Thyroid gland (tissue), 4 donors: ENCODE results near the gene SPATS2L. TPM values are rescaled to one million over a fixed set of nuclear protein-coding genes. Genes with fewer than 3 reads are reported as not detected.

ENCODE experiments used
- DNase-seq, 2 donors: peaks; one replicate each; pipeline ENCODE4 v3.0.0-alpha.2; 2019
- H3K27ac ChIP-seq, 3 donors: fragments of 200-600 bp; sonication (generic); 1 replicate in 2 of 3; 2 replicates in 1 of 3; pipeline ENCODE4 v1.5.1; 2016 to 2019; ENCODE audit warnings: mild to moderate bottlenecking in 1 of 3, moderate library complexity in 1 of 3
- H3K27me3 ChIP-seq: fragments of 200-600 bp; sonication (generic); one replicate; pipeline ENCODE4 v1.5.1; 2019
- H3K36me3 ChIP-seq, 2 donors: fragments of 200-600 bp; sonication (generic); one replicate each; pipeline ENCODE4 v1.5.1; 2016 to 2019
- H3K4me1 ChIP-seq, 2 donors: fragments of 200-600 bp; sonication (generic); one replicate each; pipeline ENCODE4 v1.5.1; 2017 to 2019
- H3K4me3 ChIP-seq, 3 donors: fragments of 200-600 bp; sonication (generic); replicated peaks in 1 of 3; 1 replicate in 2 of 3; 2 replicates in 1 of 3; pipeline ENCODE4 v1.5.1; 2016; ENCODE audit warnings: mild to moderate bottlenecking in 1 of 3
- H3K9me3 ChIP-seq: fragments of 200-600 bp; sonication (generic); one replicate; pipeline ENCODE4 v1.5.1; 2017
- POLR2A ChIP-seq, 2 donors: fragments of 450-650 bp; IDR thresholded peaks; one replicate each; pipeline ENCODE4 v1.6.1; 2017; ENCODE audit warnings: antibody characterized with exemption in 2 of 2, mild to moderate bottlenecking in 2 of 2, moderate library complexity in 1 of 2
- WGBS, 2 donors: methylation state at CpG; one replicate each; pipeline ENCODE4 v1.1.5; 2017; 5-methylcytosine and 5-hydroxymethylcytosine counted together
- intact Hi-C: fragments of 100-400 bp; cut with DNase I; formaldehyde crosslinking; loops from one replicate; pipeline ENCODE4 v1.15.1; 2023
- total RNA-seq, 4 donors: library from RNA; depleted of rRNA; stranded (reverse); fragments of >200 nt; gene quantifications; one replicate each; pipeline ENCODE4 v1.2.3, GENCODE V29; 2016
- TF ChIP-seq, protein P1 (sequence below), 6 experiments: fragments of 200-600 bp in 3 of 6; fragments of 450-650 bp in 3 of 6; sonication (generic) in 3 of 6; IDR thresholded peaks; one replicate each; pipeline ENCODE4 v1.5.1; 2016 to 2019; ENCODE audit warnings: antibody characterized with exemption in 6 of 6, mild to moderate bottlenecking in 2 of 6, inconsistent platforms in 1 of 6, moderate library complexity in 1 of 6

The SPATS2L gene
- total RNA-seq, 4 donors from 2014 or later, result 41.7 to 101 (median 73.3) TPM

DNA sequence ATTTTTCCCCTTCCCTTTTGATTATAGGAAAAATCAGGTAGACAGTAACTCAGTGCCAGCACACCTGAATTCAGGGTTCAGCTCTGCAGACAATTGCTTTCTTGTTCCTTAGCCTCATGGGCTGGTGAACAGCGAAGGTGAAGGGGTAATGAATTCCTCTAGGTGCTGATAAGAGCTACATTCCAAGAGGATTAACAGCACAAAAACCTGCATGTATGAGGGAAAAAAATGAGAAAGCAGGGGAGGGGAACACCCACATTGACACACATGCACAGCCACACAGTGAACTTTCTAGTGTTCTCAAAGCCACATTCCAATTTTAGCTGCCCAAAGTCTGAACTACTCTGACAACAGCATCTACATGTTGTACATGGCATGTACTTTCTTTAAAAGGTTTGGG lies 46.1 kb downstream of the SPATS2L start:
- TF ChIP-seq, protein P1, sequence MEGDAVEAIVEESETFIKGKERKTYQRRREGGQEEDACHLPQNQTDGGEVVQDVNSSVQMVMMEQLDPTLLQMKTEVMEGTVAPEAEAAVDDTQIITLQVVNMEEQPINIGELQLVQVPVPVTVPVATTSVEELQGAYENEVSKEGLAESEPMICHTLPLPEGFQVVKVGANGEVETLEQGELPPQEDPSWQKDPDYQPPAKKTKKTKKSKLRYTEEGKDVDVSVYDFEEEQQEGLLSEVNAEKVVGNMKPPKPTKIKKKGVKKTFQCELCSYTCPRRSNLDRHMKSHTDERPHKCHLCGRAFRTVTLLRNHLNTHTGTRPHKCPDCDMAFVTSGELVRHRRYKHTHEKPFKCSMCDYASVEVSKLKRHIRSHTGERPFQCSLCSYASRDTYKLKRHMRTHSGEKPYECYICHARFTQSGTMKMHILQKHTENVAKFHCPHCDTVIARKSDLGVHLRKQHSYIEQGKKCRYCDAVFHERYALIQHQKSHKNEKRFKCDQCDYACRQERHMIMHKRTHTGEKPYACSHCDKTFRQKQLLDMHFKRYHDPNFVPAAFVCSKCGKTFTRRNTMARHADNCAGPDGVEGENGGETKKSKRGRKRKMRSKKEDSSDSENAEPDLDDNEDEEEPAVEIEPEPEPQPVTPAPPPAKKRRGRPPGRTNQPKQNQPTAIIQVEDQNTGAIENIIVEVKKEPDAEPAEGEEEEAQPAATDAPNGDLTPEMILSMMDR (IDR thresholded peaks at IDR 0.05), result no peak
- TF ChIP-seq POLR2A (IDR thresholded peaks at IDR 0.05), result no peak
- peaks cover 16 to 28% of the 10 kb centered on the region in 2 donors for H3K4me1 ChIP-seq
- H3K4me3 ChIP-seq, result no peak overlapping the region
- no peaks in the 10 kb centered on the region for H3K36me3 ChIP-seq
- H3K9me3 ChIP-seq, result no peaks in the 10 kb centered on the region
- 38 to 43% methylated on average over 1 of the region's 1 CpG for WGBS, 2 donors
- peak; percentile 25 to 37 for DNase-seq
- H3K27ac ChIP-seq, result peak overlapping the region; percentile 47 to 62 (median 55)
- H3K27me3 ChIP-seq, result no peaks in the 10 kb centered on the region
- intact Hi-C loops, result no loop called here

DNA sequence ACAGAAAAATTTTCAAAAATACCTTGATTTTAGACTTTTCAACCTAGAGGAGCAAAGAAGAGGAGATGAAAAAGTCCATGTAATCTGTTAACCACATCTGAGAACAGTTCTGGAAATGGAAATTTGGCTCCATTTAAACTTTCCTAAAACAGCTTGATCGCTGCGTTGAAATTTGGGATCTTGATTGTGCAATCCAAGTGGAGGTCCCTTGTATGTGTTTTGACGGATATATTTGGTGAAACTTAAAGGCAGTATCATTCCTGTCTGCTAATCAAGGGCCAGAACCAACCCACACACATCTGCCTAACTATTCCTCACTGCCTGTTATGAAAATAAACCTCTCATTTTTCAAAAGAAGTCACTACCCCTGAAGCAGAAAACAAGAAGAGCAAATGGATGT lies 46.6 kb downstream of the SPATS2L start:
- H3K36me3 ChIP-seq, result no peaks in the 10 kb centered on the region
- intact Hi-C loops, result no loop called here
- WGBS, 2 donors, result 74 to 82% methylated on average over 3 of the region's 3 CpGs
- DNase-seq, result no peak
- no peaks in the 10 kb centered on the region for H3K27me3 ChIP-seq
- H3K4me1 ChIP-seq, result peaks cover 16 to 28% of the 10 kb centered on the region in 2 donors
- no peak for TF ChIP-seq POLR2A (IDR thresholded peaks at IDR 0.05)
- TF ChIP-seq, protein P1 (IDR thresholded peaks at IDR 0.05), result no peak
- H3K9me3 ChIP-seq, result no peaks in the 10 kb centered on the region
- peak overlapping the region; percentile 47 to 62 (median 55) for H3K27ac ChIP-seq
- H3K4me3 ChIP-seq, result no peak overlapping the region

DNA sequence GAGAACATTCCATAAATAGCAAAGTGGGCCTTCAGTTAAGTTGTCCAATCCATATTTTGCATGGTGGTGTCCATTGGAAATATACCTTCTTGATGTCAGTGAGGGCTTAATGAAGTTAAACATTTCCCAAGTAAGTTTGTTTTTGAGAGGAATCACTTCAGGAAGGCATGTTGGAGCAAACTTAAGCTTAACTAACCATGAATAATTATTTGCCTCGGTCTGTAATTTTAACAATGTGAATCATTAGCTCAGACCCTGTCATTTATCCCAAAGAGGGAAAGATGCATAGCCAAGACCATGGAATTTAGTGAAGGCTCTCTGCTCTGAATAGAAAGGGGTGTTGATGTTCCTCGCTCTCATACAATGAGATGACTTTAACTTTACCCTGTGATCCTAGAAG lies 47.4 kb downstream of the SPATS2L start:
- TF ChIP-seq, protein P1 (IDR thresholded peaks at IDR 0.05), result no peak
- TF ChIP-seq POLR2A (IDR thresholded peaks at IDR 0.05), result no peak
- intact Hi-C loops, result no loop called here
- no peaks in the 10 kb centered on the region for H3K27me3 ChIP-seq
- no peaks in the 10 kb centered on the region for H3K9me3 ChIP-seq
- no peak overlapping the region for H3K27ac ChIP-seq
- 82 to 84% methylated on average over 2 of the region's 2 CpGs for WGBS, 2 donors
- no peak for DNase-seq
- no peak overlapping the region for H3K4me3 ChIP-seq
- H3K4me1 ChIP-seq, result peaks cover 16 to 28% of the 10 kb centered on the region in 2 donors
- no peaks in the 10 kb centered on the region for H3K36me3 ChIP-seq

DNA sequence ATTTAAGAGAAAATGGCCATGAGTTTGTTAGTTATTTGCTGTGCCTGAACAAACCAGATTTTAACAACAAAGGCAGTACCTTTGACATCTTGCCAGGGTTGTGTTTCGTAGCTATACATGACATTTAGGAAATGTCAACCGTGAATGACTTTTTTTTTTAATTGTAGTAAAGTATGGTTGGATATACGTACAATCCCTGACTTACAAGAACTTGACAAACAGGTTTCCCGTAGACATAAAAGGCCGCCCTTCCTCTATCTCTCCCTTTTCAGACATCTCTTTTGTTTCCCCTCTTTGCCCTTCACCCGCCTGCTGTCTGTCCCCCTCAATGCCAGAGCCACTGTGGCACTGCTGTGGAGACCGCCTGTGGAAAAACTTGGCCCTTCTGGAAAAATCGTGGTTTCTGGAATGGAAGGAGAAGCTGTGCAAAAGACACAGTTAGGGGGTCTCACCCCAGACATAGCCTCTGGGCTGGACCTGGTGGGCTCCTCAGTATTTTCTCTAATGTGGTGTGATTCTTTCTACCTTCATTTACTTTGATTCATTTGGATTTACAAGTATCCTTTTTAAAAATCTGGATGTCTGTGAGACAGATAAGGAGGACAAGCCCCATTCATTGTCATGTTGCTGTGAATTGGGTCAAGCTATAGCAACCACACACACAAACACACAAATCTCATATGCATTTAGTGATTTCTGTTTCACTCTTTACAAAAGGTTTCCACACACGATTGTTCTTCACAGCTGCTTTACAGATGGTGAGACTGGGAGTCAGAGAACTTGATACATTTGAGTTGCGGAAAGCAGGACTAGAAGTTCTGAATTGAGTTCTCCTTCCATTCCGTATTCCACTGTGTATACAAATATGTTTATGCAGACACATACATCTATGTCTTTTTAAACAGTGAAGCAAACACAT lies 48.6 kb downstream of the SPATS2L start:
- no peak for DNase-seq
- Histone ChIP-seq H3K4me3 (no peak overlapping the region), H3K27me3 (no peaks in the 10 kb centered on the region), H3K27ac (no peak overlapping the region), H3K4me1 (peaks cover 16 to 29% of the 10 kb centered on the region in 2 donors), H3K9me3 (no peaks in the 10 kb centered on the region), H3K36me3 (no peaks in the 10 kb centered on the region)
- intact Hi-C loops, result no loop called here
- 82 to 86% methylated on average over 11 of the region's 11 CpGs for WGBS, 2 donors
- TF ChIP-seq, protein P1 (IDR thresholded peaks at IDR 0.05), result no peak
- TF ChIP-seq POLR2A (IDR thresholded peaks at IDR 0.05), result no peak

DNA sequence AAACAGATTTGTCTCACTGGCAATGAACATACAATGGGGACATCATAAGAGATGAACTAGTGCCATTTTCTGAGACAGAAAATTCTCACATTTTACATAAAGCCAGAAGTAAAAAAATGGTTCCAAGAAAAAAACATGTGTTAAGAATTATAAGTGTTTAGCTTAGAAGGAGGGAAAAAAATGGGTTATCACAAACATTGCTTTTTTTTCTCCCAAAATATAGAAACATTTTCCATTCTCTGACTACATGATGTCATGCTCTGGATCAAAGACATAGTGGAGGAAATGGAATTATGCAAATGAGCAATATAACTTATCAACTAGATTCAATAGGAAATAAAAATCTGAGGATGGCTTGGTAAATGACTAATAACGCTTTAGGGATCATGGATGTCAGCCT lies 49.8 kb downstream of the SPATS2L start:
- WGBS, 2 donors, result 91 to 92% methylated on average over 1 of the region's 1 CpG
- H3K4me3 ChIP-seq, result no peak overlapping the region
- no peak for DNase-seq
- intact Hi-C loops, result no loop called here
- no peaks in the 10 kb centered on the region for H3K36me3 ChIP-seq
- H3K27me3 ChIP-seq, result no peaks in the 10 kb centered on the region
- no peak overlapping the region for H3K27ac ChIP-seq
- no peak for TF ChIP-seq POLR2A (IDR thresholded peaks at IDR 0.05)
- no peaks in the 10 kb centered on the region for H3K9me3 ChIP-seq
- H3K4me1 ChIP-seq, result peaks cover 11 to 27% of the 10 kb centered on the region in 2 donors
